H7 (cell line): Measurements from ENCODE around the gene TOB1. TPM values are rescaled to one million over a fixed set of nuclear protein-coding genes. Genes with fewer than 3 reads are reported as not detected.
"Not testable (repeated sequence)": the region's sequence is repeated elsewhere in the genome, so short reads cannot be mapped to it uniquely, and the experiment has no call there.

Source experiments
- DNase-seq: peaks from one replicate; pipeline ENCODE4 v3.0.0; 2012
- H3K27me3 ChIP-seq: 2 replicates; pipeline ENCODE4 v1.6.0; 2011; ENCODE audit warnings: mild to moderate bottlenecking, low read length; ENCODE audit not compliant: control insufficient read depth, insufficient read depth
- H3K36me3 ChIP-seq: replicated peaks from 2 replicates; pipeline ENCODE4 v1.5.1; 2011; ENCODE audit warnings: low read length; ENCODE audit not compliant: control insufficient read depth, insufficient read depth
- H3K4me3 ChIP-seq: 2 replicates; pipeline ENCODE4 v1.5.1; 2011; ENCODE audit warnings: low read depth, mild to moderate bottlenecking, control low read depth, low read length, moderate library complexity; ENCODE audit not compliant: insufficient read depth
- total RNA-seq: library from RNA; depleted of rRNA; stranded (reverse); fragments of >200 nt; shearing (Covaris generic); gene quantifications from 2 replicates; pipeline ENCODE4 v1.2.3, GENCODE V29; 2014

Gene TOB1
- total RNA-seq, 1 experiment from 2014 or later: 5.2 TPM

- Histone ChIP-seq H3K27me3 (no peaks in the 10 kb centered on the region), H3K4me3 (peak overlapping the region; percentile 89), H3K36me3 (peaks cover 9% of the 10 kb centered on the region)
- peak; percentile 68 for DNase-seq
Measured at GRCh38 chr17:50866950-50867362, 802 bp upstream of the TOB1 start.

- no peaks in the 10 kb centered on the region for H3K27me3 ChIP-seq
- peaks cover 9% of the 10 kb centered on the region for H3K36me3 ChIP-seq
- H3K4me3 ChIP-seq: peak overlapping the region; percentile 83
- no peak for DNase-seq
Measured at GRCh38 chr17:50865868-50866260, 290 bp downstream of the TOB1 start.

- DNase-seq: peak; percentile 80
- peak overlapping the region; percentile 83 for H3K4me3 ChIP-seq
- peaks cover 9% of the 10 kb centered on the region for H3K36me3 ChIP-seq
- no peaks in the 10 kb centered on the region for H3K27me3 ChIP-seq
Measured at GRCh38 chr17:50865060-50865867, 890 bp downstream of the TOB1 start.

- Histone ChIP-seq H3K36me3 (peaks cover 9% of the 10 kb centered on the region), H3K4me3 (peak overlapping the region; percentile 83), H3K27me3 (no peaks in the 10 kb centered on the region)
- no peak for DNase-seq
Measured at GRCh38 chr17:50864747-50865059, 1.5 kb downstream of the TOB1 start.

- DNase-seq: no peak
- Histone ChIP-seq H3K4me3 (no peak overlapping the region), H3K27me3 (no peaks in the 10 kb centered on the region), H3K36me3 (peaks cover 9% of the 10 kb centered on the region)
Measured at GRCh38 chr17:50863931-50864330, 2.2 kb downstream of the TOB1 start.

- H3K4me3 ChIP-seq: no peak overlapping the region
- DNase-seq: peak; percentile 67
- peaks cover 9% of the 10 kb centered on the region for H3K36me3 ChIP-seq
- no peaks in the 10 kb centered on the region for H3K27me3 ChIP-seq
Measured at GRCh38 chr17:50863221-50863843, 2.8 kb downstream of the TOB1 start.

DNA sequence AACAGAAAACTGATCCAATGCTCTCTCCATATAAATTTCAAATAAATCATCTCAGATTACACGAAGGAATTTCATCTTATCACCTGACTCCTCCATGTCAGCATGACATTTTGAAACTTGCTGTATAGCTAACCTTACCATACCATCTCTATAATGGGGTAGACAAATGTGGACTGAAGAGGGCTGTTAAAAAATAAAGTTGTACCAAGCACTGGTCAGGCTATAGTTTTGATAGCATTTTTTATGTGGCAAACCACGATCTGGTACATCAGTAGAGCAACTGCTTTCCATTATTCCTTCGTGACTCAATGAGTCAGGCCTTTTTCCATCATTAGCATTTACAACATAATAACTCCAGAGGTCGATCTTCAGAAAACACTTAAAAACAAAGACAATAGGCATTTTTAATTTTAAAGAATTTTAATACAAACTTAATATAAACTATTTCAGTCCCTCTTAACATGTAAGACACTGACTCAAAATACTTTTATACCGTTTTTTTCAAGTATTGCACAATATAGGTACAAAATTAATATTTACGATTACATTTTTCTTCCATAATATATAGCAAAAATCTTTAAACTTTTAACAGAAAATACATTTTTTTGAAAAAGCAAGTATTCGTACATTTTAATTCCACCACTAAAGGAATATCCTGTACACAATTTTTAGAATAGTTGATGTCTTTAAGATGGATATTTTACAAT, 4.2 kb downstream of the TOB1 start:
- H3K4me3 ChIP-seq: no peak overlapping the region
- no peaks in the 10 kb centered on the region for H3K27me3 ChIP-seq
- H3K36me3 ChIP-seq: peaks cover 9% of the 10 kb centered on the region
- no peak for DNase-seq

GRCh38 chr17:50861334-50861676, 4.8 kb downstream of the TOB1 start:
- Histone ChIP-seq H3K4me3 (no peak overlapping the region), H3K36me3 (peaks cover 9% of the 10 kb centered on the region), H3K27me3 (no peaks in the 10 kb centered on the region)
- no peak for DNase-seq

- H3K4me3 ChIP-seq, DNase-seq, H3K27me3 ChIP-seq, H3K36me3 ChIP-seq: not testable (repeated sequence)
Measured at GRCh38 chr17:50859727-50860126, 6.4 kb downstream of the TOB1 start.

DNA sequence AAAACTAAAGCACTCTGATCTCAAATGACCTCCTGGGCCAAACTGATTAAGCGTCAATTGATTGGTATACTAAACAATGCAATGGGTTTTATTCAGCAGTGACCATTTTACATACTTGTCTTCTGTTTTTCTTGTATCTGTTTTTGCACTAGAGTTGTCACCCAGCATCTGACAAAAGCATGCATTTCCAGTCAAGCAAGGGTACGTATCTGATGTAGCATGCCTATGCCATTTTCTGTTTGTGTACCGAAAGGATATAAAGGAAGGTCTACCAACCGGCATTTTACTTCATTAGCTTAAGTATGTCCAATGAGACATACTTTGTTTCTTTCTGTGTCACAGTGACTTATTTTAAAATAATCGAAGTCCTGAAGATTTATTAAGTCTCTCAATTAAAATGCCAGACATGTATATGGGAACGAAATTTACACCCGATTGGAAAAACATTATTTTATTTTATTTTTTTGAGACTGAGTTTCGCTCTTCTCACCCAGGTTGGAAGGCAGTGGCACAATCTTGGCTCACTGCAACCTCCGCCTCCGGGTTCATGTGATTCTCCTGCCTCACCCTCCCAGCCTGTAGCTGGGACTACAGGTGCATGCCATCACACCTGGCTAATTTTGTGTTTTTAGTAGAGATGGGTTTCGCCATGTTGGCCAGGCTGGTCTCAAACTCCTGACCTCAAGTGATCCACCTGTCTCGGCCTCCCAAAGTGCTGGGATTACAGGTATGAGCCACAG, 7.5 kb downstream of the TOB1 start:
- H3K27me3 ChIP-seq: no peaks in the 10 kb centered on the region
- peaks cover 9% of the 10 kb centered on the region for H3K36me3 ChIP-seq
- no peak overlapping the region for H3K4me3 ChIP-seq
- peak; percentile 3 for DNase-seq

GRCh38 chr17:50856431-50856830, 9.7 kb downstream of the TOB1 start:
- no peaks in the 10 kb centered on the region for H3K27me3 ChIP-seq
- peak; percentile 2 for DNase-seq
- H3K4me3 ChIP-seq: no peak overlapping the region
- H3K36me3 ChIP-seq: no peaks in the 10 kb centered on the region

DNA sequence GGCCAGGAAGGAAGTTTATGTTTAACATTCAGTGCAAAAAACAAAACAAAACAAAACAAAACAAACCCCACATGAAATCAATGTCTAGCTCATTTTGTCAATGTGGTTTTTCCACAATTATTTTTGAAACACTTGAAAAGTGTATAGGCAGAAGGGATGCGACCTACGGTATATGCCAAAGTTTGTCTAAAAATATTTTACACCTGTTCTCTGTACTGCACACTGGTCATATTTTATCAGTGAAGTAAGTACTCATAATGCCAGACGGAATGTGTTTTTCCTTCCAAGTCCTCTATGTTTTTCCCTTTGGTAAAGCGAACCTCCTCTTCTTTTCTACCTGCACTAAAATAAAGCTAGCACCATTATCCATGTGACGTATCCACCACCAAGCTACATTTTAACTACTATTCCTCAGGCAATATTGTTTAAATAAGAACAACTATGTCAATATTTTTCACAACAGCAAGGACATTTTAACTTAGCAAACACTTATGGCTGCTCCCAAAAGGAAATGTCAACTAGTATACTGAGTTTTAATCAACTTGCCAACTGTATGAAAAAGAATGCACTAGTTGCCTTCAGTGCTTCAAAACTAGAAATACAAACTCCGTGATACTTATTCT, 10.3 kb downstream of the TOB1 start:
- H3K27me3 ChIP-seq: no peaks in the 10 kb centered on the region
- H3K36me3 ChIP-seq: no peaks in the 10 kb centered on the region
- H3K4me3 ChIP-seq: no peak overlapping the region
- no peak for DNase-seq

- peak; percentile 5 for DNase-seq
- Histone ChIP-seq H3K36me3 (no peaks in the 10 kb centered on the region), H3K4me3 (no peak overlapping the region), H3K27me3 (no peaks in the 10 kb centered on the region)
Measured at GRCh38 chr17:50853781-50854180, 12.4 kb downstream of the TOB1 start.

DNA sequence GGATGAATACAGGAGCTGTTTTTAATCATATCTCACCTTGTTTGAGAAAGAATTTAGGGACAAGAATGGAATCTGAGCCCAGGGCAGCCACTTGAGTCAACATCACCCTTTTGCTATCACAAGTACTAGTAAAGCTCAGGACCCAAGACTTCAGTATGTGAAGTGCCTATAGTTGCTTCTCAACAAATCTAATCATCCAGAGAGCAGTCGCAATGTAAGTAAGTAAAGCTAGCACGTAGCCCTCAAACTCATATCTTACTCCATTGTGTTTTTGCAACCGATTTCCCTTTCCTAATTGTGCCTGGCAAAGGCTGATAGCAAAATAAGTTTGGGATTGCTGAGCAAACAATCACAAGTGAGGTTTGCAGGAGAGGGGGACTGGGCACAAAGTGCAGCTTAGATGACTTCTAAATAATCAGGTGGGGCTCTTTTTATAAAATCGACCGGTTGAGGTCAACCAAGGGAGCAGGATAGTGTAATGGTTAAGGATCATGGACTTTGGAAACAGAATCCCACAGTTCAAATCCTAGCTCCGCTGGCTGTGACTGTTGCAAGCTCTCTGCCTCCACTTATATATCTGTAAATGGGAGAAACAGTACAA, 13.0 kb downstream of the TOB1 start:
- peak; percentile 1 for DNase-seq
- no peak overlapping the region for H3K4me3 ChIP-seq
- no peaks in the 10 kb centered on the region for H3K27me3 ChIP-seq
- no peaks in the 10 kb centered on the region for H3K36me3 ChIP-seq
